Left forelimb (tissue), 1 donor: ENCODE measurements around the gene UBE2O.

ENCODE experiments used
- DNase-seq: peaks from one replicate; pipeline ENCODE4 v3.0.0-alpha.2; 2018; ENCODE audit warnings: low spot score

Gene UBE2O

DNA sequence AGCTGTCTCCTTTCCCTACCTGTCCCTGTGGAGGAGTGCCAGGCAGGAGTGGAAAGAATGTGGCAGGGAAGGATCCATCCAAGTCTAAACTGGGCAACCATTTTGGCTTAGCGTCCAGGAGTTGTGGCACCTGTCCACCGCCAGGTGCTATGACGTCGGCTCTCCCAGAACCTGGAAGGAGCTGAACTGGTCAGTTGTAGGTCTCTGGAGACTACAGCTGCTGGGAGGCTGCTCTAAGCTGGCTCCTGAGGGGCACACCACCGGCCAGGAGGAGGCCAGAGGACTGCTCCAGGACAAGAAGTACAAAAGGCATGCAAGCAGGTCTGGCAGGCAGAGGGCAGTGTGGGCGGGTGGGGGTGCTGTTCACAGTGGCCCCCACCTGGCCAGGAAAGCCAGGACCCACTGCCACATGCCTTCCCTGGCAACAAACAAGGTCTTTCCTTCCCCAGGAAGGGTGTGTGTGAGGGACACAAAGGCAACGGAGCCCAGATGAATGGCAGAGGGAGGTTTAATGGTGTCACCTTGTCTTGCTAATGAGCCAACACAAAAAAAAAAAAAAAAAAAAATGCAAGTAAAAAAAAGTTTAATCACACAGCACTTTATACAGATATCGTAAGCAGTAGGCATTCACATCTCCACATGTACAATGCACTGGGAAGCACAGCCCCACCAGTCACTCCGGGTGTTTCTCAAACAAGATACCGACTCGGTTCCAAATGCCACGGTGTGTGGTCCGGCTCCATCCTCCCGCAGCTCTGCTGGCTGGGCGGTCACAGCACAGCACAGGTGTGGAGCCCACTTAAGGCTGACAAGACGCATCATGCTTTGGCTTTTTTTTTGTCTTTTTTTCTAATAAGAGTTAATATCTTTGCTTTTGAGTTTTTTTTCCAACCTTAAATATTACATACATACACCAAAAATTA, 63.7 kb downstream of the UBE2O start:
- DNase-seq = no peak

- DNase-seq = no peak
Observed at GRCh38 chr17:76386966-76387765, 65.8 kb downstream of the UBE2O start.

- no peak for DNase-seq
Observed at GRCh38 chr17:76385892-76386786, 66.8 kb downstream of the UBE2O start.

GRCh38 chr17:76384987-76385891, 67.7 kb downstream of the UBE2O start:
- DNase-seq = no peak

DNA sequence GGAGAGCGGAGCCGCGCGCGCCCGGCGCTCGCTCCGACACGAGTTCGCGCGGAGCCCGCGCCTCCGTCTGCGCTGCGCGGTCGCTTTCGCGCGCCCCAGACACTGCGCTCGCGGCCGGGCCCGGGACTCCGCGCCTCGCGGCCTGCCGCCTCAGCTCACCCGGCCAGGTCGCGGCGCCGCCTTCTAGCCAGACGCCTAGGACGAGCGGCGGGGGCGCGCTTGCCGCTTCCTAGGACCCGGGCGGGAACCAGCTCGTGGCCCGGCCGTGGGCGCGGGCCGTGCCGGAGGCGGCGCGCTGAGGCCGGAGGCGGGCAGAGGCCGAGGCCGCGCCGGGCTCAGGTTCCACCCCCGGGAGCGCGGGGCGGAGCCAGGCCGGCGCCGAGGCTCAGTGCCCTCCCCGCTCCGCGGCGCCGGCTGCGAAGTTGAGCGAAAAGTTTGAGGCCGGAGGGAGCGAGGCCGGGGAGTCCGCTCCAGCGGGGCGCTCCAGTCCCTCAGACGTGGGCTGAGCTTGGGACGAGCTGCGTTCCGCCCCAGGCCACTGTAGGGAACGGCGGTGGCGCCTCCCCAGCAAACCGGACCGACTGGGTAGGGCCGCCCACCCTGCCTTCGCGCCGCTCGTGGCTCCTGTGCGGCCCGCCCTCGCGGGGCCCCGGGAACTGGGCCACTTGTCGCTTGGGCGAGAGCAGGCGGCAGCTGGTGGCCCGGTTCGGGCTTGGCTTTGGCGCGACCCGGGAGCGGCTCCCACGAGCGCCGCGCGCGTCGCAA, 68.5 kb downstream of the UBE2O start, which contains the start of gene SPHK1:
SPHK1 (plus strand) TSS at position 388 of the 765 bp plus-strand sequence. CDS start 1,036 bp downstream, outside the sequence.
- no peak for DNase-seq

- no peak for DNase-seq
Observed at GRCh38 chr17:76383546-76384221, 69.3 kb downstream of the UBE2O start.

- no peak for DNase-seq
Observed at GRCh38 chr17:76382803-76383545, 70.0 kb downstream of the UBE2O start.

- DNase-seq = no peak
Observed at GRCh38 chr17:76382351-76382802, 70.6 kb downstream of the UBE2O start.

DNA sequence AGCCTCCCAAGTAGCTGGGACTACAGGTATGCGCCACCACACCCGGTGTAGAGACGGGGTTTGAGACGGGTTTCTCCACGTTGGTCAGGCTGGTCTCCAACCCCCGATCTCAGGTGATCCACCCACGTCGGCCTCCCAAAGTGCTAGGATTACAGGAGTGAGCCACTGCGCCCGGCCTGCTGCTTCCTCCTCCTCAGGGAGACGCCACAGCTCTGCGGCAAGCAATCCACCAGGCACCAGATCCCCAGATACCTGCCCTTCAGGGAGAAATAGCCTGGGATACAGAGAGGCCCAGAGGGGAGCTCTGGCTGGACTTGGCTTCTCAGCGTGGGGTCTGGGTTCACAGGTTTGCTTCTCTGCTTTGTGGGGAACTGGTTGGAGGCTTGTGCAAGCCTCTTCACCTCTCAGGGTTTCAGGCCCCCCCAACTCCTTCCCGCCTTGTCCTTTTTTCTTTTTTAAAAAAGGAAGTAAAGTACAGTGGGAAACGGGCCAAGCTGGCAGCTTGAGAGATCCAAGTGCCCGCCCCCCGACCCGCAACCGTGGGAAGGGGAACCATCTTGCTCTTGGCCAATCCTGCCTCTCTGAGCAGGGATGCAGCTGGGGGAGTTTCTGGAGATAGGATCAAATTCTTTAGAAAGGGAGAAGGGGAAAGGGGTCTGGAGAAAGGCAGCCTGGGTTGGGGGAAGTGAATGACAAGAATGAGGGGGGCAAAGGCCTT, 71.2 kb downstream of the UBE2O start:
- DNase-seq = no peak

GRCh38 chr17:76379646-76380376, 73.1 kb downstream of the UBE2O start:
- DNase-seq = no peak

DNA sequence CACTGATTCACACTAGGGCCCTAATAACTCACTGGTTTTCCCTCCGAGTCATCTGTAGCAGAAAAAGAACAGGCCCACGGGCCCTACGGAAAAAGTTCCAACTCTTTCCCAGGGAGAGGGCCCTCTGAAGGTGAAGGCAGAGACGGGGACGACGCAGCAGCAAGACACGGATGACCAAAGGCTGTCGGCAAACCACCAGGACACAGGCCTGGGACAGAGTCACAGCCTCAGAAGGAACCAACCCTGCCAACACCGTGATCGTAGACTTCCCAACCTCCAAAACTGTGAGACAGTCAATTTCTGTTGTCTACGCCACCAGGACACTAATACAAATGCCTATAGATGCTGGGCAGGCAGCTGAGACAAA, 73.7 kb downstream of the UBE2O start:
- no peak for DNase-seq

DNA sequence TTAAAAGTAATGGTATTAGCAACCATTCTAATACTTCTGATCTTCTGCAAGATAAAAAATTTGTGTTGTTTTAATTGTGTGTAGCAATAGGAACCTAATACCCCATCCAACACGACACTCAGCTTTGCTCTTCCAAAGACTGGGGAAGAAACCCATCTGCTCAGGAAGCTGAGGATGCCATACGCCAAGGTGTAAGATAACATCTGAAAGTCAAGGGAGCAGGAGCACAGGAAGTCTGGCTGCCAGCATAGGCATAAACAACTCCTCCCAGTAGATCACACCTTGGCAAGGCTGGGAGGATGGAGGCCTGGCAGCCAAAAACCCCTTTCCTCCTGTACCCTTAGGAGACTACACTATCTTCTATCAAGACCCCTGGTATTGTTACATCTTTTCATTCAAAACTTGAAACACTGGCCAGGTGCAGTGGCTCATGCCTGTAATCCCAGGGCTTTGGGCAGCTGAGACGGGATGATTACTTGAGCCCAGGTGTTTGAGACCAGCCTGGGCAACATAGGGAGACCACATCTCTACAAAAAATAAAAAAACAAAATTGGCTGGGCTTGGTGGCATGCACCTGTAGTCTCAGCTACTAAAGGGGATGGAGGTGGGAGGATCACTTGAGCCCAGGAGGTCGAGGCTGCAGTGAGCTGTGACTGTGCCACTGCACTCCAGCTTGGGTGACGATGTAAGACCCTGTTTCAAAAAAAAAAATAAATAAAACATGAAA, 74.2 kb downstream of the UBE2O start:
- no peak for DNase-seq

DNA sequence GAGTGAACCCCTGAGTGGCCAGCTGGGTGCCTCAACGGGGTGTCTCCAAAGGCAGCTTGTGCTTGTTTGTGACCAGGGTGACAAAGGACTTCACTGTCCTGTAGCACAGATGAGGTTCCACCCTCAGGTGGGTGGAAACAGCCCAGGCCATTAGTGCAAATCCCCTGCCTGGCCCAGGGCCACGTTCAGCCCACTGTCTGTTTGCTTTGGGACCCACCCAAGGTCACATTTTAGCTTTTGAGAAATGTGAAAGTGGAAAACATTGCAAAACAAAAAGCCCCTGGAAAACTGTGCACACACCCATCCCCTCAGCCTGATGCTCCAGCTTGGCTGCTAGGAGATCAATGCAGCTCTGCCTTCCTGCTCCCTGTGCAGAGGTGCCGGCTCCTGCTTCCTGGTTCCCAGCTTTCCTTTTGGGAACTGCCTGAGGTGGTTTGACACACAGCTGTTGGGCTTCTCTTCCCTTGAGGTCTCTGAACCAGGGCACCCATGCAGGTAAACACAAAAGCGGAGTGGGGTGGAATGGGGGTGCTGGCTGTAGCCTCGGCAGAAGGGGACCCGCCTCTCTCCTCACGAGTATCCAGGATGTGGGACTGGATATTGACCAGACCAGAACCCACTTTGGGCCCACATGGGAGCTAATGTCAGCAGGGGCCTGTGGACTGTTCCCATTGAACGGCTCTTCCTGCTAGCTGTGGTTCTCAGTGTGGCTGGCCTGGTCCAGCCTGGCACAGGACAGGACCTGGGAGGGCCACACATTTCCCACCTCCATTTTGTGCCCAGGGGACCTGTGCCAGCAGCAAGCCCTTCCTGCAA, 76.4 kb downstream of the UBE2O start:
- DNase-seq = no peak

DNA sequence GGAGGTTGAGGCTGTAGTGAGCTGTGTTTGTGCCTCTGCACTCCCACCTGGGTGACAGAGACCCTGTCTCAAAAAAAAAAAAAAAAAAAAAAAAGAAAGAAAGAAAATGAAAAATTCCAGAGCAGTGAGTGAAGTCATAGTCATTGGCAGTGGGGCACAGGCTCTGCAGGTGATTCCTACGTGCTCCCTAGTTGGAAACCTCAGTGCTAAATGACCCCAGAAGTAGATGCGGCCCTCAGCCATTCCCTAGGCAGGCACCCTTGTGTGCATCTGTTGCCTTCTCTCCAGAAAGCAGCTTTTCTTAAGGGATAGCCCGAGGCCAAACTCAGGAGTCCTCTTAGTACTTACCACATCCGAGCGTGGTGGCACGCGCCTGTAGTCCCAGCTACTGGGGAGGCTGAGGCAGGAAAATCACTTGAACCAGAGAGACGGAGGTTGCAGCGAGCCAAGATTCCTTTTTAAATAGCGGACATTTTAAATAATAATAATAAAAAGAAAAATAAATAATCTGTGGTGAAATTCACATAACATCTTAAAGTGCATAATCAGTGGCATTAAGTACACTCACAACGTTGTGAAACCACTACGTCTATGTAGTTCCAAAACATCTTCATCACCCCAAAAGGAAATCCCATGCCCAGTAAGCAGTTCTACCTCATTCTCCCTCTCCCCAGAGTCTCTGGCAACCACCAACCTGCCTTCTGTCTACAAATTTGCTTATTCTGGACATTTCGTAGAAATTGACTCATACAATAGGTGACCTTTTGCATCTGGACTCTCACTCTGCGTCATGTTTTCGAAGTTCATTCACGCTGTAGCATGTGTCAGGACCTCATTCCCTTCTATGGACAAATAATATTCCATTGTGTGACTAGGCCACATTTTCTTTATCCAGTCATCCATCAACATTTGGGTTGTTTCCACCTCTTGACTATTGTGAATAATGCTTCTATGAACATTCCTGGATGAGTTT, 81.0 kb downstream of the UBE2O start:
- no peak for DNase-seq
